ENCODE measurements around the gene SKAP2. TPM values are rescaled to one million over a fixed set of nuclear protein-coding genes. Genes with fewer than 3 reads are reported as not detected.

The SKAP2 gene
- total and polyA plus RNA-seq, 2 of the 13 experiments (the other 11 are each of a cell fraction or from before 2014, with no cell fraction given), result 3.6 to 12.9 TPM

DNA sequence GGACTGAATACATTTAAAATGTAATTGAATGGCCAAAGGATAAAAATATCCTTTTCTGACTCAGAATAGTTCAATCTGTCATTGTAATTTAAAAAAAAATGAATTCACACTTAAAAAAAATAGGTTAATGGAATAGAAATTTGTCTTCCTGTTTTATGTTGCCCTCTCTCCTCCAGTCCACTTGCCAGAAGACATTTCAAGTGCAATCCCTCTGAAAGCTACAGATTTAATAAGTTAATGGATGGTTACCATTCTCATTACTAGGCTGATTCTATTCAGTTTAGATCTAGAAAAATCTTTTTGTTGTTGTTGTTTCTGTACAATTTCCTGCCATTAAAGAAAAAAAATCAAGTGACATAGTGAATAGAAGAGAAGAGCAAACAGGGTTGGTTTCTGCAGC is 142.9 kb downstream of the SKAP2 start:
- BruUV-seq (replicated peaks), result no TSS peak
- TF ChIP-seq, protein P1, sequence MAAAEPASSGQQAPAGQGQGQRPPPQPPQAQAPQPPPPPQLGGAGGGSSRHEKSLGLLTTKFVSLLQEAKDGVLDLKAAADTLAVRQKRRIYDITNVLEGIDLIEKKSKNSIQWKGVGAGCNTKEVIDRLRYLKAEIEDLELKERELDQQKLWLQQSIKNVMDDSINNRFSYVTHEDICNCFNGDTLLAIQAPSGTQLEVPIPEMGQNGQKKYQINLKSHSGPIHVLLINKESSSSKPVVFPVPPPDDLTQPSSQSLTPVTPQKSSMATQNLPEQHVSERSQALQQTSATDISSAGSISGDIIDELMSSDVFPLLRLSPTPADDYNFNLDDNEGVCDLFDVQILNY (CRISPR knock-in tag; conservative IDR thresholded peaks at IDR 0.05), result no peak
- no peak overlapping the region for H3K27ac ChIP-seq (ENCODE audit: extremely low read length, insufficient read depth, low read length)
- no peaks in the 10 kb centered on the region for H3K79me2 ChIP-seq (ENCODE audit: insufficient read depth, low read length)
- H3K27me3 ChIP-seq (ENCODE audit: control insufficient read depth in 1 of 2, insufficient read depth in 2 of 2, low read length in 2 of 2), result no peaks in the 10 kb centered on the region
- no peak overlapping the region for H3K9ac ChIP-seq (ENCODE audit: insufficient read depth, low read depth, low read length)
- FAIRE-seq (no peak), ATAC-seq (no peak), DNase-seq (ENCODE audit: low spot score) (no peak)
- H3K36me3 ChIP-seq (replicated peaks in 1 of 2; ENCODE audit: control insufficient read depth in 1 of 2, insufficient read depth in 2 of 2, low read length in 2 of 2), result no peaks in the 10 kb centered on the region
- H3K4me2 ChIP-seq (ENCODE audit: low read depth, low read length), result no peak overlapping the region
- intact Hi-C loops (cut with micrococcal nuclease; ENCODE audit: unreplicated experiment), result no loop called here
- no peaks in the 10 kb centered on the region for H4K20me1 ChIP-seq (ENCODE audit: insufficient read depth, low read length)
- in situ Hi-C loops (cut with HindIII; ENCODE audit: extremely low pct_ligation_motif_present, low pct_unique_long_range_greater_than_20kb), result no loop called here
- H3K4me1 ChIP-seq (ENCODE audit: insufficient read depth, low read length), result no peaks in the 10 kb centered on the region
- ChIA-PET CTCF (ENCODE audit: low intra/inter-chr PET ratio, low total read pairs) (no interaction called here), POLR2A (no interaction called here)
- no peak overlapping the region for H2AFZ ChIP-seq (ENCODE audit: low read length)
- H3K9me3 ChIP-seq (ENCODE audit: low read length), result no peaks in the 10 kb centered on the region
- H3K4me3 ChIP-seq (replicated peaks in 1 of 3; ENCODE audit: insufficient read depth in 1 of 3, low read depth in 2 of 3, low read length in 3 of 3), result no peak overlapping the region

DNA sequence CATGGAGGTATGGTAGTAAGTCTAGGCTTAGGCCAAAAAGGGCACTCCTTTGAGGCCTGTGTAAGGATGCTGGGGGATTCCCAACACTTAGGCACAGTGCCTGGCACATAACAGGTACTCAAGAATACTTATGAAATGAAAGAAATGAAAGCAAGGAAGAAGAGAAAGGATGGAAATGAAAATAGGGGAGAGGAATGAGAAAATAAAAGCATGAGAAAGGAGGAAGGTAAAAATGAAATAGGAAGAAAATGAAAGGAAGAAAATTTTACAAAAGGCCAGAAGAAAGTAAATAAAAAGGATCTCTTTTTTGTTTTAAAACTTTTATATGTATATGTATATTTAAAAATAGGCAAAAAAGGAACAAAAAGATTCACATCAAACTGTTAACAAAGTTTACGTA is 146.3 kb downstream of the SKAP2 start:
- ATAC-seq (no peak), FAIRE-seq (no peak), DNase-seq (ENCODE audit: low spot score) (no peak)
- no peaks in the 10 kb centered on the region for H3K4me1 ChIP-seq (ENCODE audit: insufficient read depth, low read length)
- no peak overlapping the region for H3K4me3 ChIP-seq (replicated peaks in 1 of 3; ENCODE audit: insufficient read depth in 1 of 3, low read depth in 2 of 3, low read length in 3 of 3)
- 93% methylated on average over 1 of the region's 1 CpG for WGBS (ENCODE audit: low lambda C conversion rate)
- no peaks in the 10 kb centered on the region for H3K79me2 ChIP-seq (ENCODE audit: insufficient read depth, low read length)
- CTCF ChIA-PET (ENCODE audit: low intra/inter-chr PET ratio, low total read pairs), result no interaction called here
- no peak overlapping the region for H3K27ac ChIP-seq (ENCODE audit: extremely low read length, insufficient read depth, low read length)
- BruUV-seq (replicated peaks), result no TSS peak
- H3K4me2 ChIP-seq (ENCODE audit: low read depth, low read length), result no peak overlapping the region
- no peaks in the 10 kb centered on the region for H4K20me1 ChIP-seq (ENCODE audit: insufficient read depth, low read length)
- no peaks in the 10 kb centered on the region for H3K27me3 ChIP-seq (ENCODE audit: control insufficient read depth in 1 of 2, insufficient read depth in 2 of 2, low read length in 2 of 2)
- intact Hi-C loops (cut with micrococcal nuclease; ENCODE audit: unreplicated experiment) (no loop called here), in situ Hi-C loops (cut with HindIII; ENCODE audit: extremely low pct_ligation_motif_present, low pct_unique_long_range_greater_than_20kb) (no loop called here)
- no peaks in the 10 kb centered on the region for H3K9me3 ChIP-seq (ENCODE audit: low read length)
- POLR2A ChIA-PET, result no interaction called here
- no peak overlapping the region for H2AFZ ChIP-seq (ENCODE audit: low read length)
- H3K36me3 ChIP-seq (replicated peaks in 1 of 2; ENCODE audit: control insufficient read depth in 1 of 2, insufficient read depth in 2 of 2, low read length in 2 of 2), result no peaks in the 10 kb centered on the region
- no peak overlapping the region for H3K9ac ChIP-seq (ENCODE audit: insufficient read depth, low read depth, low read length)
- TF ChIP-seq, protein P2, sequence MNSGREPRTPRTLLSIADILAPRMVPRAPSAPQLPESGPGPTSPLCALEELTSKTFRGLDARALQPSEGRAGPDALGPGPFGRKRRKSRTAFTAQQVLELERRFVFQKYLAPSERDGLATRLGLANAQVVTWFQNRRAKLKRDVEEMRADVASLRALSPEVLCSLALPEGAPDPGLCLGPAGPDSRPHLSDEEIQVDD (CRISPR knock-in tag; IDR thresholded peaks at IDR 0.05; ENCODE audit: borderline replicate concordance), result no peak
- TF ChIP-seq FOXK1 (CRISPR knock-in tag; IDR thresholded peaks at IDR 0.05; ENCODE audit: borderline replicate concordance, low read depth) (no peak), ARNT (IDR thresholded peaks at IDR 0.05) (no peak), SETDB1 (CRISPR knock-in tag; IDR thresholded peaks at IDR 0.05; ENCODE audit: borderline replicate concordance) (no peak), SMC3 (IDR thresholded peaks at IDR 0.05; ENCODE audit: low read length) (no peak), ZNF451 (CRISPR knock-in tag; IDR thresholded peaks at IDR 0.05) (no peak), ZNF331 (CRISPR knock-in tag; IDR thresholded peaks at IDR 0.05) (no peak), ZNF441 (CRISPR knock-in tag; IDR thresholded peaks at IDR 0.05; ENCODE audit: borderline replicate concordance) (no peak)
- TF ChIP-seq, protein P3, sequence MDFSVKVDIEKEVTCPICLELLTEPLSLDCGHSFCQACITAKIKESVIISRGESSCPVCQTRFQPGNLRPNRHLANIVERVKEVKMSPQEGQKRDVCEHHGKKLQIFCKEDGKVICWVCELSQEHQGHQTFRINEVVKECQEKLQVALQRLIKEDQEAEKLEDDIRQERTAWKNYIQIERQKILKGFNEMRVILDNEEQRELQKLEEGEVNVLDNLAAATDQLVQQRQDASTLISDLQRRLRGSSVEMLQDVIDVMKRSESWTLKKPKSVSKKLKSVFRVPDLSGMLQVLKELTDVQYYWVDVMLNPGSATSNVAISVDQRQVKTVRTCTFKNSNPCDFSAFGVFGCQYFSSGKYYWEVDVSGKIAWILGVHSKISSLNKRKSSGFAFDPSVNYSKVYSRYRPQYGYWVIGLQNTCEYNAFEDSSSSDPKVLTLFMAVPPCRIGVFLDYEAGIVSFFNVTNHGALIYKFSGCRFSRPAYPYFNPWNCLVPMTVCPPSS (IDR thresholded peaks at IDR 0.05), result no peak
- TF ChIP-seq, protein P4, sequence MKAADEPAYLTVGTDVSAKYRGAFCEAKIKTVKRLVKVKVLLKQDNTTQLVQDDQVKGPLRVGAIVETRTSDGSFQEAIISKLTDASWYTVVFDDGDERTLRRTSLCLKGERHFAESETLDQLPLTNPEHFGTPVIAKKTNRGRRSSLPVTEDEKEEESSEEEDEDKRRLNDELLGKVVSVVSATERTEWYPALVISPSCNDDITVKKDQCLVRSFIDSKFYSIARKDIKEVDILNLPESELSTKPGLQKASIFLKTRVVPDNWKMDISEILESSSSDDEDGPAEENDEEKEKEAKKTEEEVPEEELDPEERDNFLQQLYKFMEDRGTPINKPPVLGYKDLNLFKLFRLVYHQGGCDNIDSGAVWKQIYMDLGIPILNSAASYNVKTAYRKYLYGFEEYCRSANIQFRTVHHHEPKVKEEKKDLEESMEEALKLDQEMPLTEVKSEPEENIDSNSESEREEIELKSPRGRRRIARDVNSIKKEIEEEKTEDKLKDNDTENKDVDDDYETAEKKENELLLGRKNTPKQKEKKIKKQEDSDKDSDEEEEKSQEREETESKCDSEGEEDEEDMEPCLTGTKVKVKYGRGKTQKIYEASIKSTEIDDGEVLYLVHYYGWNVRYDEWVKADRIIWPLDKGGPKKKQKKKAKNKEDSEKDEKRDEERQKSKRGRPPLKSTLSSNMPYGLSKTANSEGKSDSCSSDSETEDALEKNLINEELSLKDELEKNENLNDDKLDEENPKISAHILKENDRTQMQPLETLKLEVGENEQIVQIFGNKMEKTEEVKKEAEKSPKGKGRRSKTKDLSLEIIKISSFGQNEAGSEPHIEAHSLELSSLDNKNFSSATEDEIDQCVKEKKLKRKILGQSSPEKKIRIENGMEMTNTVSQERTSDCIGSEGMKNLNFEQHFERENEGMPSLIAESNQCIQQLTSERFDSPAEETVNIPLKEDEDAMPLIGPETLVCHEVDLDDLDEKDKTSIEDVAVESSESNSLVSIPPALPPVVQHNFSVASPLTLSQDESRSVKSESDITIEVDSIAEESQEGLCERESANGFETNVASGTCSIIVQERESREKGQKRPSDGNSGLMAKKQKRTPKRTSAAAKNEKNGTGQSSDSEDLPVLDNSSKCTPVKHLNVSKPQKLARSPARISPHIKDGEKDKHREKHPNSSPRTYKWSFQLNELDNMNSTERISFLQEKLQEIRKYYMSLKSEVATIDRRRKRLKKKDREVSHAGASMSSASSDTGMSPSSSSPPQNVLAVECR (CRISPR knock-in tag; IDR thresholded peaks at IDR 0.05; ENCODE audit: borderline replicate concordance), result no peak
